Measurements from ENCODE around the gene DAPK2. TPM values are rescaled to one million over a fixed set of nuclear protein-coding genes. Genes with fewer than 3 reads are reported as not detected.
A peak's percentile ranks its signal among the peaks of the same experiment; 100 is the strongest.

Gene DAPK2
- total RNA-seq, 4 donors from 2014 or later, result 13.1 to 30.8 (median 26.4) TPM

DNA sequence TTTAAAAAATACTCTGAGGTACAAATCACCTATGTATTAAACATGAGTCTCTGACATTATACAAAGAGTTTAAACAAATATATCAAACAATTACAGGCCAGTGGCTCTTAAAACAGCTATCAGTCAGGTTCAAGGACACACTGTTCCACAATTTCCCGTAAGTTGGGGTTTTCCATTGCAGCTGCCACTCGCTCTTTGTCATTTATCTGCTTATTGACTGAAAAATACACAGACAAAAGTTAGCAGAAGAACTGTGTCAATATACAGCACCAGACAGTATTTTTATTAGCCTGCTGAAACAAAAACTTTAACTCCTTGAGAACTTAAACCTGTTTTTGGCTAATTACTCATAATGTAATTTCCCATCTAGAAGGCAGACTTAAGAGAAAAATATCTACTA lies 26.5 kb upstream of the DAPK2 start:
- Histone ChIP-seq H3K27ac (no peak overlapping the region), H3K36me3 (peaks cover 22% of the 10 kb centered on the region), H3K9me3 (no peaks in the 10 kb centered on the region), H3K27me3 (no peaks in the 10 kb centered on the region), H3K4me3 (no peak overlapping the region), H3K4me1 (peaks cover 28% of the 10 kb centered on the region)
- 95% methylated on average over 2 of the region's 2 CpGs for WGBS
- DNase-seq (ENCODE audit: low spot score in 2 of 2), result no peak
- TF ChIP-seq POLR2AphosphoS5 (IDR thresholded peaks at IDR 0.05) (no peak), POLR2A (IDR thresholded peaks at IDR 0.05) (no peak), EP300 (IDR thresholded peaks at IDR 0.05) (no peak)
- TF ChIP-seq, protein P1, sequence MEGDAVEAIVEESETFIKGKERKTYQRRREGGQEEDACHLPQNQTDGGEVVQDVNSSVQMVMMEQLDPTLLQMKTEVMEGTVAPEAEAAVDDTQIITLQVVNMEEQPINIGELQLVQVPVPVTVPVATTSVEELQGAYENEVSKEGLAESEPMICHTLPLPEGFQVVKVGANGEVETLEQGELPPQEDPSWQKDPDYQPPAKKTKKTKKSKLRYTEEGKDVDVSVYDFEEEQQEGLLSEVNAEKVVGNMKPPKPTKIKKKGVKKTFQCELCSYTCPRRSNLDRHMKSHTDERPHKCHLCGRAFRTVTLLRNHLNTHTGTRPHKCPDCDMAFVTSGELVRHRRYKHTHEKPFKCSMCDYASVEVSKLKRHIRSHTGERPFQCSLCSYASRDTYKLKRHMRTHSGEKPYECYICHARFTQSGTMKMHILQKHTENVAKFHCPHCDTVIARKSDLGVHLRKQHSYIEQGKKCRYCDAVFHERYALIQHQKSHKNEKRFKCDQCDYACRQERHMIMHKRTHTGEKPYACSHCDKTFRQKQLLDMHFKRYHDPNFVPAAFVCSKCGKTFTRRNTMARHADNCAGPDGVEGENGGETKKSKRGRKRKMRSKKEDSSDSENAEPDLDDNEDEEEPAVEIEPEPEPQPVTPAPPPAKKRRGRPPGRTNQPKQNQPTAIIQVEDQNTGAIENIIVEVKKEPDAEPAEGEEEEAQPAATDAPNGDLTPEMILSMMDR (IDR thresholded peaks at IDR 0.05), result no peak

DNA sequence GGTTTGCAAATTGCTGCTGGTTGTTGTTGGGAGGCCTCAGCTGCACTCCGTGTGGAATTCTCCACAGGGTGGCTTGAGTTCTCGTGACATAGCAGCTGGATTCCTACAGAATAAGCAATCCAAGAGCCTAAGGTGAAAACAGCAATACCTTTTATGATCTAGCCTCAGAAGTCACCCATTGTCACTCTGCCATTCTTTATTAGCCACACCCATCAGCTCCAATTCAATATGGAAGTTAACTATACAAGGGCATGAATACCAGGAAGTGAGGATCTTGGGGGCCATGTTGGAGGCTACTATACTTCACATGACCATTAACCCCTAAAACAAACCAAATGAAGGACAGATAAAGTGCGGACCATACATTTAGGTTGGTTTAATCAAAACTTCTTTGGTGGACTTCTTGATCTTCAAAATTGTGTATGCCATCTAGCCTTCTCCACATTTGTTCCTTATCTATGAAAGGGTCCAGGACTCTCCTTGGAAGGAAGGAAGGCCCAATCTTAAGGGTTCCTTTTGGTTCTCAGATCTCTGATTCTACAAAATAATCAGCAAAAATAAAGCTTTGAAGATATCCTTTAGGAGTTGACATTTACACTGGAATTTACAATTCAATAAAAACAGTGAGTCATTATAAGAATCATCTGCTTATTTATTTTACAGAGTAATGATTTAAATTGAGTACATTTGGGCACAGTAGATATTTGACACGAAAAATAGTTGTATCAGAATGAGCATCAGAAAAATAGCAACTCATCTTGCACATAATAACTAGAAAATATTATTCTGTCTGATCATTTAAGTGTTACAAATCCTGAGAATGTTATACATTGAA lies 25.9 kb upstream of the DAPK2 start:
- WGBS, result 83% methylated on average over 3 of the region's 4 CpGs
- H3K4me1 ChIP-seq, result peaks cover 34% of the 10 kb centered on the region
- H3K4me3 ChIP-seq, result no peak overlapping the region
- TF ChIP-seq POLR2A (IDR thresholded peaks at IDR 0.05) (no peak), EP300 (IDR thresholded peaks at IDR 0.05) (no peak), POLR2AphosphoS5 (IDR thresholded peaks at IDR 0.05) (no peak)
- TF ChIP-seq, protein P1 (IDR thresholded peaks at IDR 0.05), result no peak
- no peaks in the 10 kb centered on the region for H3K27me3 ChIP-seq
- no peaks in the 10 kb centered on the region for H3K9me3 ChIP-seq
- H3K27ac ChIP-seq, result peak overlapping the region; percentile 71
- H3K36me3 ChIP-seq, result peaks cover 22% of the 10 kb centered on the region
- DNase-seq (ENCODE audit: low spot score in 2 of 2), result no peak

DNA sequence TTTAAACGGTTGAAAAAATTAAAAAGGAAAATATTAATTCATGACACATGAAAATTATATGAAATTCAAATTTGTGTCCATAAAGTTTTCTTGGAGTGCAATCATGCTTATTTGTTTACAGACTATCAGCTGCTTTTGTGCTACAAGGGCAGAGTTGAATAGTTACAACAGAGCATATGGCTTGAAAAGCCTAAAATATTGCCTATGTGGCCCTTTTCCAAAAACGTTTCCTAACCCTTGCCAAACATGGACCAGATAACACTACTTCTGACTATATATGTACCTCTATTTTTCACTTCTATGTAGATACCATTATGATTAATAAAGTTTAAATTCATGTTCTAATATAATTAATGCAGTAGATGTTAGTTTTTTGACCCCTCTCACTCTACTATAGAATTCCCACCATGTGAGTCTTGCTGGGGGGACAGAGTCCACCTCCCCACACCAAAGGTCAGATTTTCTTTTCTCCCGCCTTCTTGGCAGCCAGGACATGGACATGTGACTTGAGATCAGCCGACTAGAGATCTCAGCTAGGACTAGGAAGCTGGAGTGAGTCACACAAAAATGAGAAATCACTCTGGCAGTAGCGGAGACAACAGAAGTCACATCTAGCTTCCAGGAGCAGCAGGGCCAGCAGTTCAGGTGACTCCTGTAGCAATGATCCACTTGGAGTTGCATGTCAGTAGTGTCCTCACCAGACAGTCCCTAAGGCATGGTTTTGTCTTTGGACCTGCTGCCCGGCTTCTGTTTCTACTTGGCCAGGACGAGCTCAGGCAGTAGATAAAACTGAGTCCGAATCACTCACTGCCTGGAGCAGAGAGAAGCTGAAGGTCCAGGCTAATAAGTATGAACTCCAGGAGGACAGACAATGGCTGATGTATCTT lies 24.9 kb upstream of the DAPK2 start:
- peak in 1 of 2 donors; percentile 85 for DNase-seq (ENCODE audit: low spot score in 2 of 2)

DNA sequence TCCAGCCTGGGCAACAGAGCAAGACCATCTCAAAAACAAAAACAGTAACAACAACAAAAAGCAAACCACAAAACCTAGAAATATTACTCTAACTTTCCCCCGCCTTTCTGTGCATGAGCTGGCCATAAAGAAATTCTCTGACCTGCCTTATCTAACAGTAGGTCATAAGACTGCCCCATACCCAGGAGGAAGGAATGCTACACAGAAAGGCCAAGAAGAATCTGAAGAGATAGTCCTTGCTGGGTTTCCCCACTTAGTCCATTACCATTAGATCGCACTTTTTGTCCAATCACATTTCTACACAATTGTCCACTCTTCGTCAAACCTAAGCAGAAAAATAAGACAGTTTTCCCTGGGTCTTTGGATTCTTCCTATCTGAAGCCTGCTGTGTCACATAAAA lies 23.8 kb upstream of the DAPK2 start:
- DNase-seq (ENCODE audit: low spot score in 2 of 2), result no peak
- 95% methylated on average over 3 of the region's 3 CpGs for WGBS
- TF ChIP-seq POLR2AphosphoS5 (IDR thresholded peaks at IDR 0.05), result no peak
- no peak for TF ChIP-seq EP300 (IDR thresholded peaks at IDR 0.05)
- no peak for TF ChIP-seq POLR2A (IDR thresholded peaks at IDR 0.05)
- Histone ChIP-seq H3K36me3 (peaks cover 21% of the 10 kb centered on the region), H3K4me1 (peaks cover 34% of the 10 kb centered on the region), H3K9me3 (no peaks in the 10 kb centered on the region), H3K4me3 (no peak overlapping the region), H3K27ac (peak overlapping the region; percentile 71), H3K27me3 (no peaks in the 10 kb centered on the region)

More for the DNA sequence above, 24.9 kb upstream of the DAPK2 start:
- no peaks in the 10 kb centered on the region for H3K27me3 ChIP-seq
- 55% methylated on average over 8 of the region's 8 CpGs for WGBS
- peak overlapping the region; percentile 71 for H3K27ac ChIP-seq
- peak in 1 of 3 donors; percentile 40 for TF ChIP-seq POLR2AphosphoS5 (IDR thresholded peaks at IDR 0.05)
- TF ChIP-seq, protein P1 (IDR thresholded peaks at IDR 0.05), result no peak
- peaks cover 34% of the 10 kb centered on the region for H3K4me1 ChIP-seq
- no peaks in the 10 kb centered on the region for H3K9me3 ChIP-seq
- H3K36me3 ChIP-seq, result peaks cover 22% of the 10 kb centered on the region
- H3K4me3 ChIP-seq, result no peak overlapping the region

DNA sequence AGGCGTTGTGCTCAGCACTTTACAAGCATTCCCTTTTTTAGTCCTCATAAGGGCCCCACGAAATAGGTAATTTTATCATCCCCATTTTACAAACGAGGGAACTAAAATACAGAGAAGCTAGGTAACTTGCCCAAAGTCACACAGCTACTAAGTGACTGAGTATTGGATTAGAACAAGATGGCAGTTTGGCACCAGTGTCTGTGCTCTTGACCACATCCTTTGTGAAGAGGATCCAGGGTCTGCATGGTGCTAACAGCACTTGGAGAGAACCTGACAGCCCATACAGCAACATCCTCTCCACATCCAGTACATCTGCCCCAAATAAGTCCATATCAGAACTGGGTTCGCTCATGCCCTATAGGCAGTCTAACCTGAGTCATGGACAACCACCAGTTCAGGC lies 21.8 kb upstream of the DAPK2 start:
- Histone ChIP-seq H3K4me3 (no peak overlapping the region), H3K4me1 (peaks cover 34% of the 10 kb centered on the region), H3K27me3 (no peaks in the 10 kb centered on the region), H3K36me3 (peaks cover 7% of the 10 kb centered on the region), H3K9me3 (no peaks in the 10 kb centered on the region), H3K27ac (no peak overlapping the region)
- TF ChIP-seq, protein P1 (IDR thresholded peaks at IDR 0.05), result no peak
- no peak for TF ChIP-seq POLR2AphosphoS5 (IDR thresholded peaks at IDR 0.05)
- no peak for TF ChIP-seq POLR2A (IDR thresholded peaks at IDR 0.05)
- TF ChIP-seq EP300 (IDR thresholded peaks at IDR 0.05), result no peak
- DNase-seq (ENCODE audit: low spot score in 2 of 2), result no peak
- 63% methylated on average over 4 of the region's 4 CpGs for WGBS
